ENCODE results near the gene TTLL12. TPM values are rescaled to one million over a fixed set of nuclear protein-coding genes. Genes with fewer than 3 reads are reported as not detected.

Gene TTLL12
- total and polyA plus RNA-seq, 2 donors from 2014 or later, result 11.5 to 26.3 TPM

GRCh38 chr22:43209971-43210370 is 23.0 kb upstream of the TTLL12 start:
- Histone ChIP-seq H3K4me1 (ENCODE audit: control insufficient read depth in 2 of 3, insufficient read depth in 2 of 3, low read depth in 1 of 3, low read length in 3 of 3) (no peaks in the 10 kb centered on the region), H3K9me3 (ENCODE audit: control insufficient read depth in 2 of 3, insufficient read depth in 1 of 3, low read length in 3 of 3) (no peaks in the 10 kb centered on the region), H3K27ac (ENCODE audit: low read depth in 2 of 2, low read length in 2 of 2) (no peak overlapping the region), H3K36me3 (ENCODE audit: control insufficient read depth in 2 of 3, insufficient read depth in 3 of 3, low read length in 3 of 3) (no peaks in the 10 kb centered on the region), H3K27me3 (ENCODE audit: control insufficient read depth, insufficient read depth, low read length) (no peaks in the 10 kb centered on the region), H3K4me3 (ENCODE audit: low read length in 3 of 3) (no peak overlapping the region), H3K9ac (ENCODE audit: low read length in 3 of 3) (no peak overlapping the region)
- no peak for DNase-seq
- intact Hi-C loops (cut with DNase I), result no loop called here
- FAIRE-seq, result no peak
- TF ChIP-seq CTCF (IDR thresholded peaks at IDR 0.05; ENCODE audit: borderline replicate concordance, extremely low read depth, insufficient read depth), result no peak

GRCh38 chr22:43209523-43209890 is 22.6 kb upstream of the TTLL12 start:
- Histone ChIP-seq H3K4me3 (ENCODE audit: low read length in 3 of 3) (no peak overlapping the region), H3K9me3 (ENCODE audit: control insufficient read depth in 2 of 3, insufficient read depth in 1 of 3, low read length in 3 of 3) (no peaks in the 10 kb centered on the region), H3K9ac (ENCODE audit: low read length in 3 of 3) (no peak overlapping the region), H3K27ac (ENCODE audit: low read depth in 2 of 2, low read length in 2 of 2) (no peak overlapping the region), H3K27me3 (ENCODE audit: control insufficient read depth, insufficient read depth, low read length) (no peaks in the 10 kb centered on the region), H3K36me3 (ENCODE audit: control insufficient read depth in 2 of 3, insufficient read depth in 3 of 3, low read length in 3 of 3) (no peaks in the 10 kb centered on the region), H3K4me1 (ENCODE audit: control insufficient read depth in 2 of 3, insufficient read depth in 2 of 3, low read depth in 1 of 3, low read length in 3 of 3) (no peaks in the 10 kb centered on the region)
- no peak for FAIRE-seq
- no peak for TF ChIP-seq CTCF (IDR thresholded peaks at IDR 0.05; ENCODE audit: borderline replicate concordance, extremely low read depth, insufficient read depth)
- peak in 1 of 5 donors; percentile 55 for DNase-seq
- intact Hi-C loops (cut with DNase I), result no loop called here

- DNase-seq, result peak in 1 of 5 donors; percentile 50
- FAIRE-seq, result no peak
- no peaks in the 10 kb centered on the region for H3K36me3 ChIP-seq (ENCODE audit: control insufficient read depth in 2 of 3, insufficient read depth in 3 of 3, low read length in 3 of 3)
- intact Hi-C loops (cut with DNase I), result no loop called here
- no peak for TF ChIP-seq CTCF (IDR thresholded peaks at IDR 0.05; ENCODE audit: borderline replicate concordance, extremely low read depth, insufficient read depth)
- no peaks in the 10 kb centered on the region for H3K9me3 ChIP-seq (ENCODE audit: control insufficient read depth in 2 of 3, insufficient read depth in 1 of 3, low read length in 3 of 3)
- no peak overlapping the region for H3K9ac ChIP-seq (ENCODE audit: low read length in 3 of 3)
- H3K4me3 ChIP-seq (ENCODE audit: low read length in 3 of 3), result no peak overlapping the region
- no peak overlapping the region for H3K27ac ChIP-seq (ENCODE audit: low read depth in 2 of 2, low read length in 2 of 2)
- H3K27me3 ChIP-seq (ENCODE audit: control insufficient read depth, insufficient read depth, low read length), result no peaks in the 10 kb centered on the region
- H3K4me1 ChIP-seq (ENCODE audit: control insufficient read depth in 2 of 3, insufficient read depth in 2 of 3, low read depth in 1 of 3, low read length in 3 of 3), result no peaks in the 10 kb centered on the region
Observed at GRCh38 chr22:43208703-43209522, 22.0 kb upstream of the TTLL12 start.
